HepG2 (cell line): ENCODE measurements around the gene TVP23A. TPM values are rescaled to one million over a fixed set of nuclear protein-coding genes. Genes with fewer than 3 reads are reported as not detected.

ENCODE experiments used
- ATAC-seq: fragments of 200-7000 bp; cut with Tn5 transposase; 3 replicates; pipeline ENCODE4 v1.9.1; 2020; ENCODE audit warnings: mild to moderate bottlenecking, moderate library complexity
- BruUV-seq: library from RNA; stranded (reverse); fragments of 400-500 nt; replicated peaks from 2 replicates; lab custom pipeline; 2021; lab: Mats Ljungman, UMichigan
- CTCF ChIA-PET: fragments of 300-600 bp; formaldehyde crosslinking; extraction: SDS; loops from one replicate; lab custom pipeline; 2021; ENCODE audit warnings: low total read pairs, inconsistent platforms, low intra/inter-chr PET ratio; lab: Yijun Ruan, JAX
- POLR2A ChIA-PET: fragments of 350-600 bp; sonication (Branson Sonifier 250); formaldehyde crosslinking; loops from one replicate; lab custom pipeline; 2020; ENCODE audit warnings: antibody characterized with exemption, inconsistent platforms; lab: Yijun Ruan, JAX
- DNase-seq: peaks from one replicate; pipeline ENCODE4 v3.0.0-alpha.2; 2015; ENCODE audit warnings: low spot score
- FAIRE-seq: peaks from 3 replicates; lab custom pipeline; 2011; peaks lifted over from hg19 to GRCh38; lab: Jason Lieb, UNC
- H2AFZ ChIP-seq: one replicate; pipeline ENCODE4 v1.6.1; 2011; ENCODE audit warnings: low read length, inconsistent platforms
- H3K27ac ChIP-seq: fragments of 300-600 bp; 3 replicates; pipeline ENCODE4 v1.8.0; 2011; ENCODE audit warnings: mixed run types, mild to moderate bottlenecking, mixed read lengths, low read length, inconsistent platforms; ENCODE audit not compliant: insufficient read depth; ENCODE audit errors: extremely low read length
- H3K27me3 ChIP-seq, 2 experiments: fragments of 200-600 bp in 1 of 2; 2 replicates in 1 of 2; 3 replicates in 1 of 2; pipeline versions ENCODE4 v1.6.0 to v1.8.0; 2011; ENCODE audit warnings: low read length in 2 of 2, mild to moderate bottlenecking in 2 of 2, moderate library complexity in 2 of 2, inconsistent platforms in 1 of 2; ENCODE audit not compliant: insufficient read depth in 2 of 2, control insufficient read depth in 1 of 2
- H3K36me3 ChIP-seq, 2 experiments: fragments of 200-600 bp in 1 of 2; replicated peaks in 1 of 2; 2 replicates in 1 of 2; 3 replicates in 1 of 2; pipeline versions ENCODE4 v1.5.1 to v1.8.0; 2011; ENCODE audit warnings: low read length in 2 of 2, inconsistent platforms in 1 of 2; ENCODE audit not compliant: insufficient read depth in 2 of 2, control insufficient read depth in 1 of 2
- H3K4me1 ChIP-seq: 2 replicates; pipeline ENCODE4 v1.5.1; 2012; ENCODE audit warnings: low read length, inconsistent platforms; ENCODE audit not compliant: insufficient read depth
- H3K4me2 ChIP-seq: 2 replicates; pipeline ENCODE4 v1.6.0; 2011; ENCODE audit warnings: low read depth, low read length, inconsistent platforms
- H3K4me3 ChIP-seq, 3 experiments: fragments of 200-600 bp in 1 of 3; sonication (generic), shearing (Covaris generic) in 1 of 3; replicated peaks in 1 of 3; 2 replicates each; pipeline ENCODE4 v1.5.1; 2011 to 2016; ENCODE audit warnings: low read length in 3 of 3, inconsistent platforms in 2 of 3, low read depth in 2 of 3, mild to moderate bottlenecking in 2 of 3, control low read depth in 1 of 3, mixed read lengths in 1 of 3; ENCODE audit not compliant: insufficient read depth in 1 of 3
- H3K79me2 ChIP-seq: one replicate; pipeline ENCODE4 v1.6.1; 2011; ENCODE audit warnings: low read length, inconsistent platforms; ENCODE audit not compliant: insufficient read depth
- H3K9ac ChIP-seq: 2 replicates; pipeline ENCODE4 v1.6.0; 2011; ENCODE audit warnings: mild to moderate bottlenecking, low read depth, low read length, inconsistent platforms; ENCODE audit not compliant: insufficient read depth
- H3K9me3 ChIP-seq: 2 replicates; pipeline ENCODE4 v1.5.1; 2012; ENCODE audit warnings: mild to moderate bottlenecking, low read length
- H4K20me1 ChIP-seq: 2 replicates; pipeline ENCODE4 v1.6.0; 2011; ENCODE audit warnings: inconsistent platforms, mild to moderate bottlenecking, low read length, moderate library complexity; ENCODE audit not compliant: insufficient read depth
- CC2D1A ChIP-seq: sonication (generic); formaldehyde crosslinking; IDR thresholded peaks from 2 replicates; pipeline ENCODE4 v1.8.1; 2023; ENCODE audit warnings: mild to moderate bottlenecking, missing genetic modification reagents
- E2F1 ChIP-seq: sonication (generic); formaldehyde crosslinking; IDR thresholded peaks from 2 replicates; pipeline ENCODE4 v1.5.0; 2020; ENCODE audit warnings: missing genetic modification reagents
- ELK4 ChIP-seq: sonication (generic); formaldehyde crosslinking; IDR thresholded peaks from 2 replicates; pipeline ENCODE4 v1.9.0; 2021; ENCODE audit warnings: missing genetic modification reagents, borderline replicate concordance
- EP300 ChIP-seq, 3 experiments: sonication (generic) in 1 of 3; formaldehyde crosslinking in 1 of 3; IDR thresholded peaks; 2 replicates each; pipeline versions ENCODE4 v1.5.1 to v1.6.1; 2011 to 2020; ENCODE audit warnings: low read depth in 2 of 3, low read length in 2 of 3, borderline replicate concordance in 1 of 3, improper control_type of control experiment in 1 of 3, mild to moderate bottlenecking in 1 of 3, missing genetic modification reagents in 1 of 3, moderate library complexity in 1 of 3
- GMEB2 ChIP-seq: IDR thresholded peaks from 2 replicates; pipeline ENCODE4 v1.6.1; 2016; ENCODE audit warnings: missing biosample characterization, missing genetic modification reagents, low read depth
- HNRNPUL1 ChIP-seq: fragments of 200-400 bp; formaldehyde crosslinking; IDR thresholded peaks from 2 replicates; pipeline ENCODE4 v1.6.1; 2017; ENCODE audit warnings: low read depth, mild to moderate bottlenecking, low read length, moderate library complexity
- IRF9 ChIP-seq: sonication (generic); formaldehyde crosslinking; IDR thresholded peaks from 2 replicates; pipeline ENCODE4 v1.8.0; 2022; ENCODE audit warnings: missing genetic modification reagents, mild to moderate bottlenecking, borderline replicate concordance
- RFX1 ChIP-seq: fragments of 450-650 bp; IDR thresholded peaks from 2 replicates; pipeline ENCODE4 v1.6.1; 2017
- SATB2 ChIP-seq: sonication (generic); formaldehyde crosslinking; IDR thresholded peaks from 2 replicates; pipeline ENCODE4 v1.5.0; 2020; ENCODE audit warnings: missing genetic modification reagents
- ZFP41 ChIP-seq: sonication (generic); formaldehyde crosslinking; IDR thresholded peaks from 2 replicates; pipeline ENCODE4 v1.4.0; 2020; ENCODE audit warnings: mild to moderate bottlenecking, missing genetic modification reagents, borderline replicate concordance
- ZNF547 ChIP-seq: sonication (generic); formaldehyde crosslinking; IDR thresholded peaks from 2 replicates; pipeline ENCODE4 v1.5.1; 2020; ENCODE audit warnings: mild to moderate bottlenecking, missing genetic modification reagents
- ZNF639 ChIP-seq: conservative IDR thresholded peaks from 2 replicates; pipeline ENCODE4 v1.6.1; 2018; ENCODE audit warnings: missing genetic modification reagents
- WGBS: methylation state at CpG from one replicate; pipeline ENCODE4 v1.1.6; 2017; ENCODE audit warnings: low lambda C conversion rate; 5-methylcytosine and 5-hydroxymethylcytosine counted together
- in situ Hi-C: cut with HindIII; loops from 2 replicates; pipeline ENCODE4 v1.10.0; 2017; ENCODE audit warnings: low pct_unique_long_range_greater_than_20kb; ENCODE audit not compliant: extremely low pct_ligation_motif_present
- intact Hi-C: fragments of 100-400 bp; cut with micrococcal nuclease; formaldehyde crosslinking; loops from one replicate; pipeline ENCODE4 v1.10.0; 2022; ENCODE audit not compliant: unreplicated experiment
- polyA plus RNA-seq, 8 experiments: library from polyadenylated mRNA; depleted of rRNA in 3 of 8; stranded (reverse) in 7 of 8; unstranded in 1 of 8; fragments of >200 nt; fragmentation: Illumina TruSeq in 4 of 8; extraction: Trizol in 4 of 8; gene quantifications; 2 replicates each; pipeline versions ENCODE4 v1.2.1 to v1.2.3, GENCODE V29; 2011 to 2016; ENCODE audit warnings: low read depth in 4 of 8, missing spikeins in 1 of 8, mixed read lengths in 1 of 8; ENCODE audit not compliant: insufficient read depth in 1 of 8
- total RNA-seq, 5 experiments: library from RNA; depleted of rRNA; stranded (reverse); fragments of >200 nt; fragmentation: Illumina TruSeq; extraction: Trizol; gene quantifications; 2 replicates each; pipeline ENCODE4 v1.2.3, GENCODE V29; 2016; ENCODE audit warnings: low read depth in 1 of 5
- TF ChIP-seq, protein P1 (sequence below): sonication (generic); formaldehyde crosslinking; IDR thresholded peaks from 2 replicates; pipeline ENCODE4 v1.5.0; 2020; ENCODE audit warnings: mild to moderate bottlenecking, missing genetic modification reagents, moderate library complexity
- TF ChIP-seq, protein P2 (sequence below): IDR thresholded peaks from 2 replicates; pipeline ENCODE4 v1.6.1; 2016; ENCODE audit warnings: low read depth, control low read depth

Gene TVP23A
- total and polyA plus RNA-seq, 2 of the 13 experiments (the other 11 are each of a cell fraction or from before 2014, with no cell fraction given) = not detected

DNA sequence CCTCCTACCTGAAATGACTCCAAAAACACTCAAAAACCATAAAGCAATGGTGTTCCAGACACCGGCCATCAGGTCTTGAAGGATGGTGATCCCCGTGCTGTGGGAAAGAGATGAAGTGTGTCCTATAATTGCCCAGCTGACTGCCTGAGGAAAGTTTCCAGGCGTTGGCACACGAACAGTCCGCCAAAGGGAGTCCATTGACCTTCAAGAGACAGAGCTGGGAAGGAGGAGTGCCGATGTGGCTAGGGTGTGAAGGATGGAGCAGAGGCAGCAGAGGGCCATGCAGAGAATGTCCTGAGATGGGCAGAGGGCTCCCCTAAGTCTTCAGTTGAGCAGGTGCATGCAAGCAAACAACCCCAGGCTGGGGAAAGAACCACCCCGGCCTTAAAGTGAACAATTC lies 86.8 kb downstream of the TVP23A start:
- no peaks in the 10 kb centered on the region for H3K79me2 ChIP-seq
- ChIA-PET CTCF (no interaction called here), POLR2A (interaction anchor here (1.3 kb wide), 1 partner anchor 12 kb away, joined by 6 read pairs; the partner anchor contains the start of gene NUBP1)
- intact Hi-C loops = loop anchor here (10.0 kb wide), 1 partner anchor 347 kb away; the partner anchor contains the start of gene ATF7IP2
- BruUV-seq = no TSS peak
- no peaks in the 10 kb centered on the region for H3K27me3 ChIP-seq
- H2AFZ ChIP-seq = no peak overlapping the region
- FAIRE-seq (no peak), ATAC-seq (no peak), DNase-seq (no peak)
- no peak overlapping the region for H3K4me3 ChIP-seq
- H3K4me2 ChIP-seq = no peak overlapping the region
- H3K27ac ChIP-seq = no peak overlapping the region
- peaks cover 32% of the 10 kb centered on the region for H3K4me1 ChIP-seq
- H3K9ac ChIP-seq = no peak overlapping the region
- H4K20me1 ChIP-seq = no peaks in the 10 kb centered on the region
- H3K36me3 ChIP-seq = no peaks in the 10 kb centered on the region
- in situ Hi-C loops = no loop called here
- WGBS = 44% methylated on average over 7 of the region's 7 CpGs
- H3K9me3 ChIP-seq = 0 out of 2 replicates have a peak, but pooled peaks cover 3% of the 10 kb centered on the region
- TF ChIP-seq HNRNPUL1 = no peak
- TF ChIP-seq E2F1 (CRISPR knock-in tag) = no peak
- TF ChIP-seq SATB2 = no peak
- no peak for TF ChIP-seq ZNF547
- no peak for TF ChIP-seq EP300 (IDR thresholded peaks at IDR 0.05; ENCODE audit: low read depth in 2 of 2, low read length in 2 of 2)
- TF ChIP-seq EP300 (CRISPR knock-in tag; IDR thresholded peaks at IDR 0.05; ENCODE audit: borderline replicate concordance) = no peak
- TF ChIP-seq CC2D1A = no peak
- no peak for TF ChIP-seq ZNF639 (CRISPR knock-in tag)
- no peak for TF ChIP-seq ZFP41 (CRISPR knock-in tag)
- no peak for TF ChIP-seq ELK4 (CRISPR knock-in tag)
- TF ChIP-seq, protein P1, sequence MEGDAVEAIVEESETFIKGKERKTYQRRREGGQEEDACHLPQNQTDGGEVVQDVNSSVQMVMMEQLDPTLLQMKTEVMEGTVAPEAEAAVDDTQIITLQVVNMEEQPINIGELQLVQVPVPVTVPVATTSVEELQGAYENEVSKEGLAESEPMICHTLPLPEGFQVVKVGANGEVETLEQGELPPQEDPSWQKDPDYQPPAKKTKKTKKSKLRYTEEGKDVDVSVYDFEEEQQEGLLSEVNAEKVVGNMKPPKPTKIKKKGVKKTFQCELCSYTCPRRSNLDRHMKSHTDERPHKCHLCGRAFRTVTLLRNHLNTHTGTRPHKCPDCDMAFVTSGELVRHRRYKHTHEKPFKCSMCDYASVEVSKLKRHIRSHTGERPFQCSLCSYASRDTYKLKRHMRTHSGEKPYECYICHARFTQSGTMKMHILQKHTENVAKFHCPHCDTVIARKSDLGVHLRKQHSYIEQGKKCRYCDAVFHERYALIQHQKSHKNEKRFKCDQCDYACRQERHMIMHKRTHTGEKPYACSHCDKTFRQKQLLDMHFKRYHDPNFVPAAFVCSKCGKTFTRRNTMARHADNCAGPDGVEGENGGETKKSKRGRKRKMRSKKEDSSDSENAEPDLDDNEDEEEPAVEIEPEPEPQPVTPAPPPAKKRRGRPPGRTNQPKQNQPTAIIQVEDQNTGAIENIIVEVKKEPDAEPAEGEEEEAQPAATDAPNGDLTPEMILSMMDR (CRISPR knock-in tag) = no peak
- TF ChIP-seq IRF9 (CRISPR knock-in tag) = no peak
- TF ChIP-seq RFX1 = no peak
- TF ChIP-seq GMEB2 (CRISPR knock-in tag) = no peak
- TF ChIP-seq, protein P2, sequence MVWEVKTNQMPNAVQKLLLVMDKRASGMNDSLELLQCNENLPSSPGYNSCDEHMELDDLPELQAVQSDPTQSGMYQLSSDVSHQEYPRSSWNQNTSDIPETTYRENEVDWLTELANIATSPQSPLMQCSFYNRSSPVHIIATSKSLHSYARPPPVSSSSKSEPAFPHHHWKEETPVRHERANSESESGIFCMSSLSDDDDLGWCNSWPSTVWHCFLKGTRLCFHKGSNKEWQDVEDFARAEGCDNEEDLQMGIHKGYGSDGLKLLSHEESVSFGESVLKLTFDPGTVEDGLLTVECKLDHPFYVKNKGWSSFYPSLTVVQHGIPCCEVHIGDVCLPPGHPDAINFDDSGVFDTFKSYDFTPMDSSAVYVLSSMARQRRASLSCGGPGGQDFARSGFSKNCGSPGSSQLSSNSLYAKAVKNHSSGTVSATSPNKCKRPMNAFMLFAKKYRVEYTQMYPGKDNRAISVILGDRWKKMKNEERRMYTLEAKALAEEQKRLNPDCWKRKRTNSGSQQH (CRISPR knock-in tag) = no peak
